Heart left ventricle (tissue), 13 donors: ENCODE data around the gene PREPL.

Experiments used
- POLR2A ChIP-seq, 2 donors: fragments of 450-650 bp; IDR thresholded peaks; one replicate each; pipeline ENCODE4 v1.6.1; 2017; ENCODE audit warnings: antibody characterized with exemption in 2 of 2, mild to moderate bottlenecking in 2 of 2, moderate library complexity in 2 of 2
- TF ChIP-seq, protein P1 (sequence below), 12 donors: fragments of 200-600 bp; sonication (generic) in 4 of 12; IDR thresholded peaks; one replicate each; pipeline versions ENCODE4 v1.5.0 to v1.8.0; 2018 to 2022; ENCODE audit warnings: antibody characterized with exemption in 12 of 12, mild to moderate bottlenecking in 5 of 12
- donor health status: ischemic (EF 13 %, LVEDD 7.1; RV severe dilation, severe dysfunction).
- donor health status: DM: no; HTN: yes; CAD: no.
- donor health status: DM: no; HTN: no; CAD: no.
- donor health status: ischemic (EF 25% LVEDD 6.9; RV normal size, moderate dysfunction).
- donor health status: ischemic (EF 25% LVEDD 5.7; RV mildly dilated, moderate dysfunction).
- donor health status: ischemic (EF 35%, LVEDD 5.7; RV mildly dilated, moderate dysfunction).
- donor health status: nonischemic (EF 11% LVEDD 7.7; RV severe dilation, severe dysfunction).
- donor health status: DM: yes; HTN: yes; CAD: no.
- donor health status: PGD.
- donor health status: ischemic (EF 29% LVEDD 5.4; RV normal size, mild dysfunction).
- donor health status: nonischemic (EF 23%, LVEDD 6.1; RV moderate dilation, normal function).

DNA sequence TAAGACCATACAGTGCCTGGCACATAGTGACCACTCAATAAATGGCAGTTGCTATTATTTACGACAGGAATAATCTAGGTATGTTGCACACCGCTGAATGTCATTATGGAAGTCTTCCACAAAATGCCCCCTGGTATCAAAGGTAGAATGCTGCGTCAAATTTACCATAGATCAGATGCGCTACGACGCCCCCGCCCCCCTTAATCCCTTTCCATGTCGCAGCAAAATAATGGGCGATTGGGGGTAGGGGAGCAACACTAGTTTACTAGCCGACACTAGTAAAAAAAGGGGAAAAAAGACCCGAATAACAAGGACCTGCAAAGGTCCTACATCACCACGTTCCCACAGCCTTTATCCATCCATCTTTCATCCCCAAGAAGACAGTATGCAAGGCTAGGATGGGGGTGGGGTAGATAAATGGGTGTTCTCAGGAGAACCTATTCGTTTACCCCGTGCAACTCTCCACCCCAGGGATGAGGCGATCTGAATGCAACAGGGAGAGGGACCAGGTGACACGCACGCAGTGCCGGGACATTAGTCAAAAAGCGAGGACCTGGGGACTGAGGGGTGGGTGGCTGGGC lies 455 bp downstream of the PREPL start:
- no peak for TF ChIP-seq POLR2A (IDR thresholded peaks at IDR 0.05)
- TF ChIP-seq, protein P1, sequence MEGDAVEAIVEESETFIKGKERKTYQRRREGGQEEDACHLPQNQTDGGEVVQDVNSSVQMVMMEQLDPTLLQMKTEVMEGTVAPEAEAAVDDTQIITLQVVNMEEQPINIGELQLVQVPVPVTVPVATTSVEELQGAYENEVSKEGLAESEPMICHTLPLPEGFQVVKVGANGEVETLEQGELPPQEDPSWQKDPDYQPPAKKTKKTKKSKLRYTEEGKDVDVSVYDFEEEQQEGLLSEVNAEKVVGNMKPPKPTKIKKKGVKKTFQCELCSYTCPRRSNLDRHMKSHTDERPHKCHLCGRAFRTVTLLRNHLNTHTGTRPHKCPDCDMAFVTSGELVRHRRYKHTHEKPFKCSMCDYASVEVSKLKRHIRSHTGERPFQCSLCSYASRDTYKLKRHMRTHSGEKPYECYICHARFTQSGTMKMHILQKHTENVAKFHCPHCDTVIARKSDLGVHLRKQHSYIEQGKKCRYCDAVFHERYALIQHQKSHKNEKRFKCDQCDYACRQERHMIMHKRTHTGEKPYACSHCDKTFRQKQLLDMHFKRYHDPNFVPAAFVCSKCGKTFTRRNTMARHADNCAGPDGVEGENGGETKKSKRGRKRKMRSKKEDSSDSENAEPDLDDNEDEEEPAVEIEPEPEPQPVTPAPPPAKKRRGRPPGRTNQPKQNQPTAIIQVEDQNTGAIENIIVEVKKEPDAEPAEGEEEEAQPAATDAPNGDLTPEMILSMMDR (IDR thresholded peaks at IDR 0.05) = no peak
